Upper lobe of right lung (tissue), 1 donor: ENCODE measurements around the gene CTTN. TPM values are rescaled to one million over a fixed set of nuclear protein-coding genes. Genes with fewer than 3 reads are reported as not detected.

ENCODE experiments used
- ATAC-seq: fragments of 200-7000 bp; cut with Tn5 transposase; one replicate; pipeline ENCODE4 v1.9.1; 2020; ENCODE audit warnings: mild to moderate bottlenecking, moderate library complexity
- DNase-seq: peaks from one replicate; pipeline ENCODE4 v3.0.0-alpha.2; 2020
- H3K27ac ChIP-seq: fragments of 200-600 bp; one replicate; pipeline ENCODE4 v1.8.0; 2022
- H3K27me3 ChIP-seq: fragments of 200-600 bp; one replicate; pipeline ENCODE4 v1.8.0; 2022; ENCODE audit warnings: mild to moderate bottlenecking
- H3K36me3 ChIP-seq: fragments of 200-600 bp; one replicate; pipeline ENCODE4 v1.8.0; 2022
- H3K4me1 ChIP-seq: fragments of 200-600 bp; one replicate; pipeline ENCODE4 v1.8.0; 2022
- H3K4me3 ChIP-seq: fragments of 200-600 bp; one replicate; pipeline ENCODE4 v1.8.0; 2022; ENCODE audit warnings: mild to moderate bottlenecking
- H3K9me3 ChIP-seq: fragments of 200-600 bp; one replicate; pipeline ENCODE4 v1.8.0; 2022
- intact Hi-C: fragments of 100-400 bp; cut with DNase I; formaldehyde crosslinking; loops from one replicate; pipeline ENCODE4 v1.11.0; 2022
- total RNA-seq: library from RNA; stranded (reverse); fragmentation: NEBNext Ultra II Directional; extraction: Animal tissue kit (Norgen Biotek cat#: 25700); gene quantifications from one replicate; pipeline ENCODE4 v1.2.1, GENCODE V29; 2021
- TF ChIP-seq, protein P1 (sequence below): fragments of 200-600 bp; IDR thresholded peaks from one replicate; pipeline ENCODE4 v1.8.0; 2022; ENCODE audit warnings: antibody characterized with exemption
- donor health status: DM: no; HTN: yes; CAD: no; lungs with severe emphysema.

Gene CTTN
- total RNA-seq, 1 donor from 2014 or later = 177 TPM

DNA sequence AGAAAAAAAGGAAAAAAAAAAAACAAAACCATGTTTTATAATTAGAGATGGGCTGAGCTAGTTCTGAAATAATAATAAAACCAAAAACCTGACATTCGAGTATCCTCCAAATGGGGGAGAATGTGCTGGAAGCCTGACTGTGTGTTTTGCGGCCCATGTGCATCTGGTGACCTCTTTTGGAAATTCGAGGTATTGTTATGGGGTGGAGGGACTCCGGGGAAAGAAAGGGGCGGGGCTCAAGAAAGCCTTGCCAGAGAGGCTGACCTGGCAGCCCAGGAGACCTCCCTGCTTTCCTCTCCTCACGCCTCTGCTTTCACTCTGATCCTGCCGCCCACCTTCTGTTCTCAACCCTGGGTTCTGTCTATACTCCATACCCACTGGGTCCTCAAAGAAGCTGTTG is 72.9 kb downstream of the CTTN start:
- intact Hi-C loops = no loop called here
- peak; percentile 33 for ATAC-seq

DNA sequence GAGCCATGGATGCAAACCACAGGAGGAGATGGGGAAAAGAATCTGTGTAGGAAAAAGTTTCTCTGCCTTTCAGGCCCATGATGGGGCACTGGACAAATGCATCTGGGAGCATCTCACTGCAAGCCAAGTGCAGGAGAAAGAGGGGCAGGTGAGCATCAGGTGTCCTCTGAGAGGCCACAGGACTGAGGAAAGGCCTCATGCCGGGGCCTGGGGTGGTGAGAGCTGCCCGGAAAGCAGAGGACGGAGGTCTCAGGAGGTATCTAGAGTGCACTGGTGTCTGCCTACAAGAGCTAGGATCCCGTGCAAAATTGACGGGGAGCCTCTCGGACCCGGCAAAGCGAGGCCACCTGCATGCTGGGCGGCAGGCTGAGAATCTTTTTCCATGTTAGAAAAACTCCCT is 73.9 kb downstream of the CTTN start:
- Histone ChIP-seq H3K27ac (no peak overlapping the region), H3K36me3 (no peaks in the 10 kb centered on the region), H3K4me3 (no peak overlapping the region), H3K9me3 (no peaks in the 10 kb centered on the region), H3K4me1 (no peaks in the 10 kb centered on the region), H3K27me3 (no peaks in the 10 kb centered on the region)
- ATAC-seq = no peak
- TF ChIP-seq, protein P1, sequence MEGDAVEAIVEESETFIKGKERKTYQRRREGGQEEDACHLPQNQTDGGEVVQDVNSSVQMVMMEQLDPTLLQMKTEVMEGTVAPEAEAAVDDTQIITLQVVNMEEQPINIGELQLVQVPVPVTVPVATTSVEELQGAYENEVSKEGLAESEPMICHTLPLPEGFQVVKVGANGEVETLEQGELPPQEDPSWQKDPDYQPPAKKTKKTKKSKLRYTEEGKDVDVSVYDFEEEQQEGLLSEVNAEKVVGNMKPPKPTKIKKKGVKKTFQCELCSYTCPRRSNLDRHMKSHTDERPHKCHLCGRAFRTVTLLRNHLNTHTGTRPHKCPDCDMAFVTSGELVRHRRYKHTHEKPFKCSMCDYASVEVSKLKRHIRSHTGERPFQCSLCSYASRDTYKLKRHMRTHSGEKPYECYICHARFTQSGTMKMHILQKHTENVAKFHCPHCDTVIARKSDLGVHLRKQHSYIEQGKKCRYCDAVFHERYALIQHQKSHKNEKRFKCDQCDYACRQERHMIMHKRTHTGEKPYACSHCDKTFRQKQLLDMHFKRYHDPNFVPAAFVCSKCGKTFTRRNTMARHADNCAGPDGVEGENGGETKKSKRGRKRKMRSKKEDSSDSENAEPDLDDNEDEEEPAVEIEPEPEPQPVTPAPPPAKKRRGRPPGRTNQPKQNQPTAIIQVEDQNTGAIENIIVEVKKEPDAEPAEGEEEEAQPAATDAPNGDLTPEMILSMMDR = no peak
- intact Hi-C loops = no loop called here
- peak; percentile 31 for DNase-seq

More for the DNA sequence above, 72.9 kb downstream of the CTTN start:
- H3K9me3 ChIP-seq = no peaks in the 10 kb centered on the region
- no peaks in the 10 kb centered on the region for H3K36me3 ChIP-seq
- H3K27me3 ChIP-seq = no peaks in the 10 kb centered on the region
- TF ChIP-seq, protein P1 = peak; percentile 20
- no peak overlapping the region for H3K4me3 ChIP-seq
- H3K27ac ChIP-seq = no peak overlapping the region
- peak; percentile 51 for DNase-seq
- no peaks in the 10 kb centered on the region for H3K4me1 ChIP-seq

DNA sequence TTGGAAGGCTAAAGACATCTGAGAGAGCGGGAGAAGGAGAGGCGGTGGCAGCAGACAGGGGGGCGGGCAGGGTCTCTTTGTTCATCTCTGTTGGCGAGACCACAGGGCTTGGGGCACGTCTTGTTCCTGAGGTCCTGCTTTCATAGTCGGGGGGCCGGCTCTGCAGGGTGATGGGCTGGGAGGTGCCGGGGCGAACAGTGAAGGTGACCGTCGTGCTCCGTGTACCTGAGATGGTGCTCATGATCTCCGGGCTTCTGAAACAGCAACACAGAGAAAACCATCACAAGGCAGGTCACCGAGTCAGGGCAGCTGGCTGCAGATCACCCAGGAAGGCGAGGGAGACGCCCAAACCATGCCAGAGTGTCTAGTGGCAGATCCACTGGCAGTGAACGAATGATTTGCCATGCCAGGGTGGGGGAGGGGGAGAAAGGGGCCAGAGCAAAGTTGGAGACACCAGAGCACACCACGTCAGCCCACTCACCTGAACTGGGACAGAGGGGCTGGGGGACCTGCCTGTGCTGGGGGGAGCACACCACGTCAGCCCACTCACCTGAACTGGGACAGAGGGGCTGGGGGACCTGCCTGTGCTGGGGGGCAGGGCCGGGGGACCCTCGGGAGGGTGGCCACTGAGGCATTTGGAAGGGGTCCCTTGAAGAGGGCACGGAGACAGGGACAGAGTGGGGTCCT is 75.0 kb downstream of the CTTN start:
- no peak overlapping the region for H3K4me3 ChIP-seq
- TF ChIP-seq, protein P1 = no peak
- no peaks in the 10 kb centered on the region for H3K36me3 ChIP-seq
- no peaks in the 10 kb centered on the region for H3K4me1 ChIP-seq
- H3K9me3 ChIP-seq = no peaks in the 10 kb centered on the region
- no peak overlapping the region for H3K27ac ChIP-seq
- H3K27me3 ChIP-seq = no peaks in the 10 kb centered on the region
- intact Hi-C loops = no loop called here
- no peak for ATAC-seq
- peak; percentile 60 for DNase-seq

DNA sequence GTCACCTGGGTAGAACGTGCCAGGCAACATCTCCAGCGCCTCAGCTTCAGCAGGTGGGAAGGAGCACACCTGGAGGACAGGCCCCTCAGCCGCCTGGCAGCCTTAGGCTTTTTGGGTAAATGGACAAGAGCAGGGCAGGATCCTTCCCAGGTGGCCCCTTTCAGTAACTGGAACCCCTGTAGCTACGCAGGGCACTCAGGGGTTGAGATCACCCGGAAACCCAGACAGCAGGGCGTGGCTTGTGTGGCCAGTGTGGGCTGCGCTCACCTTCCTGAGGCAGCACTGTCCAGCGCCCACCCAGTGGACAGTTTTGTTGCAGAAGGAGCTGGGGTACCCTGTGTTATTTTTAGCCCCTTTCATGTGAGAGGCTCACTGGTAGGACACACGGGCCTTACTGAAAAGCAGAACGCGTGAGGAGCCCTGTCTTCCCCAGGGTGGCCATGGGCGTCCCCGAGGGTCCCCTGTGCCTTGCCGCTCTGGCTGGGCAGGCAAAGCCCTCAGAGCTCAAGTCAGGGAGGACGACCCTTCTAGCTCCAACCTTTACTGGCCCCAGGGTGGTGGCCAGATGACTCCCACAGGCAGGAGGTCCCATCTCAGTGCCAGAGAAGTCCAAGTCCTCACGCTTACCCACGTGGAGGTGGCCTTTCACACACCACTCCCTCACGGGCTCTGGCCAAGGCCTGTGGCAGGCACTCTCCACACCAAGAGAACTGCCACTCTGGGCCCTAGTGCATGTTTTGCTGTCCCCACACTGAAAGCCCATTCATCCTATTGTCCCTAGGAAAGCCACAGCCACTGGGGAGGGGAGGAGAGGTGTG is 75.8 kb downstream of the CTTN start:
- no peak overlapping the region for H3K27ac ChIP-seq
- H3K4me3 ChIP-seq = no peak overlapping the region
- no peaks in the 10 kb centered on the region for H3K9me3 ChIP-seq
- H3K27me3 ChIP-seq = no peaks in the 10 kb centered on the region
- intact Hi-C loops = no loop called here
- TF ChIP-seq, protein P1 = no peak
- no peaks in the 10 kb centered on the region for H3K36me3 ChIP-seq
- no peaks in the 10 kb centered on the region for H3K4me1 ChIP-seq
- DNase-seq (peak; percentile 53), ATAC-seq (no peak)

DNA sequence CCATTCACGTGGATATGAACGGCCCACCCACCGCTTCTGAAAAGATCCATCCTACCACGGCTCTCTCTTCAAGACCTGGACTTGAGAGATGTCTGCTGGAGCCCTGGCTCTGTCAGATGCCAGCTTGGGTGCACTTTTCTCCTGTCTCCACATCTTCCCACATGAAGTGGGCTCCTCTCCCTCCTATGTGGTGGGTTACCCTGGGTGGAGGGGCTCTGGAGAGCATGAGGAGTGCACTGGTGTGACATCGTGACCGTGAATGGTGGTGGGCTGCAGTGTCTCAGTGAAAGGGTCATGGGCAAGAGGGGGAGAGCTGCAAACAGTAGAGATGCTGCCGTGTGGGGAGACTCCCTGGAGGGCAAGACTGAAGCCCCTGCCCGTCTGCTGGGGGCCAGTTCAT is 76.4 kb downstream of the CTTN start:
- ATAC-seq (no peak), DNase-seq (peak; percentile 42)
- Histone ChIP-seq H3K36me3 (no peaks in the 10 kb centered on the region), H3K27ac (no peak overlapping the region), H3K4me1 (no peaks in the 10 kb centered on the region), H3K9me3 (no peaks in the 10 kb centered on the region), H3K4me3 (no peak overlapping the region), H3K27me3 (no peaks in the 10 kb centered on the region)
- TF ChIP-seq, protein P1 = no peak
- intact Hi-C loops = no loop called here
